ENCODE measurements around the gene LINGO3.

Gene LINGO3

DNA sequence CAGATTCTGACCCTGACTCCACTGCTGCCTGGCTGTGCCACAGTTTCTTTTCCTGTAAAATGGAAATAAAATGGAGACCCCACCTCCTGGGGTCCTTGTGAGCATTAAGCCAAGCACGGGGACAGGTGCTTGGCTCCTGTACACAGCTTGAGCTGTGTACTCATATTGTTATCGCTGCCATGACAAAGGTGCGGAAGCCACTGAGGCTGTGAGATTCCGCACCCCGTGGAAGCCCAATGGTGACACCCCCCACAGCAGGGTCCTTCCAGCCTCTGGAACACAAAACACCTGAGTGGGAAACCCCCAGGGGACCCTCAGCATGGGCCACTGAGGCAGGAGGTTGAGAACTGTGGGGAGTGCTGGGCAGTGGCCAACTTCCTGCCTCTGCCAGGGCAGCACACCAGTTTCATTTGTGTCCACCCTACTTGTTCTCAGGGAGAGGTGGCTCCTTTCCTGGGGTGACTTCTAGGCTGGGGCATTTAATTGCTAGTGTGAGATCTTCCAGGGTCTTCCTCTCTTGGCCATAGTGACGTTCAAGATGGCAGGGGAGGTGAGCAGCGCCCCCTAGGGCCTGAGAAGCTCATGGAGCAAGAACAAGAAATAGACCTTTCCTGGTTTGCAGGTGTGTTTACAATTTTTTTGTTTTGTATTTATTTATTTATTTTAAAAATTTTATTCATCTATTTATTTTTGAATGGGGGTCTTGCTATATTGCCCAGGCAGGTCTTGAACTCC, 46.3 kb downstream of the LINGO3 start:
- no peak for DNase-seq (ENCODE audit: low read depth)

DNA sequence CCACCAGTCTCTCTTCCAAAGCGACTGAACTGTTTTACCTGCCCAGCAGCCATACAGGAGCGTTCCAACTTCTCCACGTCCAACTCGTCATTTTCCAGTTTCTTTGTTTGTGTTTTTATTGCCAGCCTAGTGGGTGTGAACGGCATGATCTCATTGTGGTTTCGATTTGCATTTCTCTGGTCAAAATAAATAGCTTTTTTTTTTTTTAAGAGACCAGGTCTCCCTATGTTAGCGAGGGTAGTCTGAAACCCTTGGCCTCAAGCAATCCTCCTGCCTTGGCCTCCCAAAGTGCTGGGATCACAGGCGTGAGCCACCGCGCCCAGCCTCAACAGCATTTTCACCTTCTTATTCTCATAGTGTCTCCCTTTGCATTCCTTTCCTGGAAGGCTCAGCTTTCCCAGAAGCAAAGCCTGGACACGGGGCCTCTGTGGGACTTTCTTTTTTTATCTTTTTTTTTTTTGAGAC, 47.6 kb downstream of the LINGO3 start:
- no peak for DNase-seq (ENCODE audit: low read depth)

DNA sequence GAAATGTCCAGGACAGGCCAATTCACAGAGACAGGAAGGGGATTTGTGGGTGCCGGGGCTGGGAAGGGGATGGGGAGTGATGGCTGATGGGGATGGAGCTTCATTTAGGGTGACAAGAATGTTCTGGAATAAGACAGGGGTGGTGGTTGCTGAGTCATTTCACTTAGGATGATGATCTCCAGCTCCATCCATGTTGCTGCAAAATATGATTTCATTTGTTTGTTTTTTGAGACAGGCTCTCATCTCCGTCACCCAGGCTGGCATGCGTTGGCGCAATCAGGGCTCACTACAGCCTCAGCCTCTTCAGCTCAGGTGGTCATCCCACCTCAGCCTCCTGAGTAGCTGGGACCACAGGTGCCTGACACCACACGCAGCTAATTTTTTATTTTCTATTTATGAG, 48.6 kb downstream of the LINGO3 start:
- DNase-seq (ENCODE audit: low read depth) = no peak
